Measurements from ENCODE around the gene CHAT. TPM values are rescaled to one million over a fixed set of nuclear protein-coding genes. Genes with fewer than 3 reads are reported as not detected.

CHAT gene
- total RNA-seq, 2 experiments from 2014 or later = not detected

- ChIA-PET CTCF (no interaction called here), POLR2A (no interaction called here)
- H3K4me3 Mint-ChIP-seq = no peak overlapping the region
- H3K4me1 Mint-ChIP-seq (ENCODE audit: low read depth) = no peaks in the 10 kb centered on the region
- H3K27me3 Mint-ChIP-seq = peaks cover 30% of the 10 kb centered on the region
- no peak overlapping the region for H3K27ac Mint-ChIP-seq
- no peaks in the 10 kb centered on the region for H3K36me3 Mint-ChIP-seq (ENCODE audit: low read depth)
- H3K9me3 Mint-ChIP-seq = no peaks in the 10 kb centered on the region
- intact Hi-C loops (cut with micrococcal nuclease) = no loop called here
- no peak for TF ChIP-seq CTCF (IDR thresholded peaks at IDR 0.05)
- no peak for ATAC-seq
- no peak for DNase-seq
Measured at GRCh38 chr10:49696311-49696710, 82.5 kb downstream of the CHAT start.

- POLR2A ChIA-PET = no interaction called here
- Mint-ChIP-seq H3K4me3 (no peak overlapping the region), H3K36me3 (ENCODE audit: low read depth) (no peaks in the 10 kb centered on the region), H3K27ac (no peak overlapping the region), H3K4me1 (ENCODE audit: low read depth) (no peaks in the 10 kb centered on the region), H3K9me3 (no peaks in the 10 kb centered on the region), H3K27me3 (peaks cover 11% of the 10 kb centered on the region)
- CTCF ChIA-PET = no interaction called here
- ATAC-seq (no peak), DNase-seq (no peak)
- intact Hi-C loops (cut with micrococcal nuclease) = no loop called here
- TF ChIP-seq CTCF (IDR thresholded peaks at IDR 0.05) = no peak
Measured at GRCh38 chr10:49698679-49699078, 84.8 kb downstream of the CHAT start.

GRCh38 chr10:49700211-49700610 is 86.4 kb downstream of the CHAT start:
- POLR2A ChIA-PET = no interaction called here
- CTCF ChIA-PET = no interaction called here

GRCh38 chr10:49700997-49701396 is 87.2 kb downstream of the CHAT start:
- CTCF ChIA-PET = no interaction called here

More at GRCh38 chr10:49700211-49700610, 86.4 kb downstream of the CHAT start:
- no peaks in the 10 kb centered on the region for H3K4me1 Mint-ChIP-seq (ENCODE audit: low read depth)
- H3K36me3 Mint-ChIP-seq (ENCODE audit: low read depth) = no peaks in the 10 kb centered on the region
- peaks cover 2% of the 10 kb centered on the region for H3K9me3 Mint-ChIP-seq
- ATAC-seq = no peak
- no peak for TF ChIP-seq CTCF (IDR thresholded peaks at IDR 0.05)
- H3K27ac Mint-ChIP-seq = no peak overlapping the region
- peaks cover 6% of the 10 kb centered on the region for H3K27me3 Mint-ChIP-seq
- DNase-seq = no peak
- intact Hi-C loops (cut with micrococcal nuclease) = no loop called here
- H3K4me3 Mint-ChIP-seq = no peak overlapping the region

GRCh38 chr10:49707585-49707984 is 93.7 kb downstream of the CHAT start:
- intact Hi-C loops (cut with micrococcal nuclease) = no loop called here
- CTCF ChIA-PET = interaction anchor here (0.9 to 1.2 kb wide), 2 partner anchors 113 to 115 kb away, joined by 3 read pairs; no protein-coding TSS in a partner anchor

More at GRCh38 chr10:49700997-49701396, 87.2 kb downstream of the CHAT start:
- no peak for TF ChIP-seq CTCF (IDR thresholded peaks at IDR 0.05)
- ATAC-seq (no peak), DNase-seq (no peak)
- Mint-ChIP-seq H3K4me1 (ENCODE audit: low read depth) (no peaks in the 10 kb centered on the region), H3K36me3 (ENCODE audit: low read depth) (no peaks in the 10 kb centered on the region), H3K27me3 (peaks cover 6% of the 10 kb centered on the region), H3K27ac (no peak overlapping the region), H3K4me3 (no peak overlapping the region), H3K9me3 (peaks cover 2% of the 10 kb centered on the region)
- intact Hi-C loops (cut with micrococcal nuclease) = no loop called here
- POLR2A ChIA-PET = no interaction called here

More at GRCh38 chr10:49707585-49707984, 93.7 kb downstream of the CHAT start:
- H3K4me3 Mint-ChIP-seq = no peak overlapping the region
- H3K36me3 Mint-ChIP-seq (ENCODE audit: low read depth) = no peaks in the 10 kb centered on the region
- POLR2A ChIA-PET = no interaction called here
- peaks cover 10% of the 10 kb centered on the region for H3K27me3 Mint-ChIP-seq
- ATAC-seq = no peak
- H3K9me3 Mint-ChIP-seq = peaks cover 2% of the 10 kb centered on the region
- no peaks in the 10 kb centered on the region for H3K4me1 Mint-ChIP-seq (ENCODE audit: low read depth)
- no peak for TF ChIP-seq CTCF (IDR thresholded peaks at IDR 0.05)
- H3K27ac Mint-ChIP-seq = no peak overlapping the region
- no peak for DNase-seq

All from activated CD8-positive, alpha-beta T cell treated with anti-CD3 and anti-CD28 coated beads for 36 hours (primary cell).